DLD1 (cell line): ENCODE measurements around the gene RANBP3.
"Not testable (repeated sequence)": the region's sequence is repeated elsewhere in the genome, so short reads cannot be mapped to it uniquely, and the experiment has no call there.

ENCODE experiments used
- in situ Hi-C: cut with HindIII; loops from 2 replicates; pipeline ENCODE4 v1.10.0; 2017; ENCODE audit warnings: low sequenced_read_pairs

Gene RANBP3

GRCh38 chr19:5891938-5892771 is 85.8 kb downstream of the RANBP3 start:
- in situ Hi-C loops, result no loop called here

- in situ Hi-C loops, result no loop called here
Measured at GRCh38 chr19:5891572-5891937, 86.4 kb downstream of the RANBP3 start.

- in situ Hi-C loops, result no loop called here
Measured at GRCh38 chr19:5890099-5890498, 87.8 kb downstream of the RANBP3 start.

GRCh38 chr19:5889288-5889971 is 88.5 kb downstream of the RANBP3 start:
- in situ Hi-C loops, result no loop called here

GRCh38 chr19:5884065-5884811 is 93.7 kb downstream of the RANBP3 start:
- in situ Hi-C loops, result not testable (repeated sequence)

GRCh38 chr19:5883157-5883873 is 94.6 kb downstream of the RANBP3 start:
- in situ Hi-C loops, result not testable (repeated sequence)

GRCh38 chr19:5882421-5882968 is 95.4 kb downstream of the RANBP3 start:
- in situ Hi-C loops, result no loop called here

GRCh38 chr19:5881543-5882299 is 96.2 kb downstream of the RANBP3 start:
- in situ Hi-C loops, result no loop called here

GRCh38 chr19:5880604-5881078 is 97.3 kb downstream of the RANBP3 start:
- in situ Hi-C loops, result no loop called here

- in situ Hi-C loops, result no loop called here
Measured at GRCh38 chr19:5880196-5880595, 97.7 kb downstream of the RANBP3 start.

GRCh38 chr19:5877882-5878281 is 100.1 kb downstream of the RANBP3 start:
- in situ Hi-C loops, result no loop called here

- in situ Hi-C loops, result no loop called here
Measured at GRCh38 chr19:5877427-5877826, 100.5 kb downstream of the RANBP3 start.

- in situ Hi-C loops, result not testable (repeated sequence)
Measured at GRCh38 chr19:5874496-5874895, 103.4 kb downstream of the RANBP3 start.

GRCh38 chr19:5873617-5874199 is 104.2 kb downstream of the RANBP3 start:
- in situ Hi-C loops, result no loop called here

GRCh38 chr19:5870986-5871394 is 107.0 kb downstream of the RANBP3 start:
- in situ Hi-C loops, result no loop called here

GRCh38 chr19:5867201-5868136 is 110.5 kb downstream of the RANBP3 start:
- in situ Hi-C loops, result no loop called here
